ENCODE results near the gene HBA2. TPM values are rescaled to one million over a fixed set of nuclear protein-coding genes. Genes with fewer than 3 reads are reported as not detected.
A peak's percentile ranks its signal among the peaks of the same experiment; 100 is the strongest.
"Not testable (repeated sequence)": the region's sequence is repeated elsewhere in the genome, so short reads cannot be mapped to it uniquely, and the experiment has no call there.

HBA2 gene
- total and polyA plus RNA-seq, 9 of the 15 experiments (the other 6 are each of a cell fraction or from before 2014, with no cell fraction given), result 40.4 to 853 (median 286) TPM

- TF ChIP-seq E2F4 (CRISPR knock-in tag; IDR thresholded peaks at IDR 0.05; ENCODE audit: low read depth) (peak; percentile 26; the same call in 1 of the 2 replicates), NFIC (IDR thresholded peaks at IDR 0.05) (peak; percentile 93), AFF1 (IDR thresholded peaks at IDR 0.05; ENCODE audit: low read depth in 1 of 2, partially characterized antibody in 2 of 2) (peak in 1 of 2 experiments; percentile 79), ZBTB40 (IDR thresholded peaks at IDR 0.05) (0 out of 2 replicates have a peak, but pooled peaks have one; percentile 17), HDAC1 (IDR thresholded peaks at IDR 0.05) (peak in 1 of 2 experiments; percentile 63; a peak in 1 of 4 replicates), SMARCA4 (IDR thresholded peaks at IDR 0.05) (0 out of 2 replicates have a peak, but pooled peaks have one; percentile 13), ZNF511 (CRISPR knock-in tag; IDR thresholded peaks at IDR 0.05) (0 out of 2 replicates have a peak, but pooled peaks have one; percentile 62), MIER1 (IDR thresholded peaks at IDR 0.05; ENCODE audit: low read depth) (peak; percentile 91), HDAC2 (IDR thresholded peaks at IDR 0.05) (peak; percentile 42; the same call in 1 of the 2 replicates), FOXK1 (CRISPR knock-in tag; IDR thresholded peaks at IDR 0.05; ENCODE audit: borderline replicate concordance) (0 out of 2 replicates have a peak, but pooled peaks have one; percentile 28)
- not testable (repeated sequence) for TF ChIP-seq ZBTB40 (CRISPR knock-in tag; IDR thresholded peaks at IDR 0.05)
Observed at GRCh38 chr16:170088-170507, 2.6 kb upstream of the HBA2 start (continued).
